Skeletal muscle satellite cell (primary cell): ENCODE results near the gene GRIA1.
A peak's percentile ranks its signal among the peaks of the same experiment; 100 is the strongest.

ENCODE experiments used
- H3K27me3 ChIP-seq: 2 replicates; pipeline ENCODE4 v1.7.0; 2013; ENCODE audit warnings: low read length; ENCODE audit not compliant: control insufficient read depth, insufficient read depth
- H3K36me3 ChIP-seq: 2 replicates; pipeline ENCODE4 v1.7.0; 2013; ENCODE audit warnings: mild to moderate bottlenecking, control low read depth, low read length; ENCODE audit not compliant: insufficient read depth
- H3K4me1 ChIP-seq: 2 replicates; pipeline ENCODE4 v1.7.0; 2013; ENCODE audit warnings: low read length; ENCODE audit not compliant: control insufficient read depth, insufficient read depth
- H3K4me2 ChIP-seq: 2 replicates; pipeline ENCODE4 v1.7.0; 2013; ENCODE audit warnings: mild to moderate bottlenecking, low read length
- H3K4me3 ChIP-seq: 2 replicates; pipeline ENCODE4 v1.7.0; 2013; ENCODE audit warnings: low read length
- H3K9ac ChIP-seq: 2 replicates; pipeline ENCODE4 v1.7.0; 2013; ENCODE audit warnings: mild to moderate bottlenecking, low read depth, low read length, moderate library complexity
- H3K9me3 ChIP-seq: replicated peaks from 2 replicates; pipeline ENCODE4 v1.7.0; 2013; ENCODE audit warnings: mild to moderate bottlenecking, control low read depth, low read length

The GRIA1 gene

DNA sequence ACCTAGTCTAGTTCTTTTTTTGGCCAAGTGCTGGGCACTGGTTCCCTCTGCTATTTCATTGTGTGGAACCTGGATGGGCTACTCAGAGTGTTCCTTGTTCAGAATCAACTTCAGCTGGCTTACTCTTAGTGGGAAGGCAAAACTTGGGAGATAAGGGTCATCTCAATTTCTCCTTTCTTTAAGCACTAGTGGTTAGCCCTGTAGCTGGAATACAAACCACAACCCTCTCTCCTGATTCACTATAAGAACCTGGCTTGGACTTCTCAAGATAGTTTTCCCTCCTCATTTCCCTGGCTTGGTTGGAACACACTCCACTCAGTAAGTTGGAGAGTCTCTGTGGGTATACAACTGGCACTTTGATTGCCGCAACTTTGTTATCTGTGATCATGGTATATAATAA is 35.1 kb downstream of the GRIA1 start:
- Histone ChIP-seq H3K4me1 (peaks cover 45% of the 10 kb centered on the region), H3K4me3 (no peak overlapping the region), H3K4me2 (no peak overlapping the region), H3K9ac (no peak overlapping the region), H3K9me3 (no peaks in the 10 kb centered on the region), H3K36me3 (no peaks in the 10 kb centered on the region), H3K27me3 (no peaks in the 10 kb centered on the region)

DNA sequence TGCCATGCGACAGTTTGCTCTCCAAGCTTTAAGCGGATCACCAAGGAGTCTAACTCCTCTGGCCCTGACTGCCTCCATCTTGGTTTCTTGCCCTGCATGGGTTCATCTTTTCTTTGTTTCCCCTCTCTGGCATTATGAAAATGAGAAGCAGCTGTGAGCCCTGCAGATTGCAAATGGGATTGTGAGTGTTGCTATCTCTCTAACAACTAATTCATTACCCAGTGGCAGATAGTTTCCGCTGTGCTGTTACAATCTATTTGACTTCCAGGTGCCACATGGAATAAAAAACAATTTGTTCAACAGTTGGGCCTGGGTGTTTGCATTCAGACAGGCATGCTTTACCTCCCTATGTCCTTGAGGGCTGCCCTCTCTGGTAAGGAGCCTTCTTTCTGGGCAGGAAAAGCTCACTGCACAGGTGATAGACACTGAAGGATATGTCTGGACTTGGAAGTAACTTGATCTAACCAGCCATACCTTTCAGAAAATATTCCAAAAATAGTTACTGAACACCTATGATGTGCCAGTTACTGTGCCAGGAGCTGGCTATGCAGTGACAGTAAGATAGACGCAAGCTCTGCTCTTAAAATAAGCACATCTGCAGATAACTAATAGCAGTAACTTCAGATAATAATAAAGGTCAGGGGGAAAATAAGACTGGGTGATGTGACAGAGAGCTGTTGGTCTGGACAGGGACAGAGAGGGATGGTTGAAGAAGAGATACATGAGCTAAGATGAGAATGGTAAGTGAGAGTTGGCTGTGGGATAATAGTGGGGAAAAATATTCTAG is 40.1 kb downstream of the GRIA1 start:
- Histone ChIP-seq H3K4me2 (no peak overlapping the region), H3K9ac (no peak overlapping the region), H3K9me3 (no peaks in the 10 kb centered on the region), H3K4me3 (no peak overlapping the region), H3K4me1 (no peaks in the 10 kb centered on the region), H3K27me3 (no peaks in the 10 kb centered on the region), H3K36me3 (no peaks in the 10 kb centered on the region)

DNA sequence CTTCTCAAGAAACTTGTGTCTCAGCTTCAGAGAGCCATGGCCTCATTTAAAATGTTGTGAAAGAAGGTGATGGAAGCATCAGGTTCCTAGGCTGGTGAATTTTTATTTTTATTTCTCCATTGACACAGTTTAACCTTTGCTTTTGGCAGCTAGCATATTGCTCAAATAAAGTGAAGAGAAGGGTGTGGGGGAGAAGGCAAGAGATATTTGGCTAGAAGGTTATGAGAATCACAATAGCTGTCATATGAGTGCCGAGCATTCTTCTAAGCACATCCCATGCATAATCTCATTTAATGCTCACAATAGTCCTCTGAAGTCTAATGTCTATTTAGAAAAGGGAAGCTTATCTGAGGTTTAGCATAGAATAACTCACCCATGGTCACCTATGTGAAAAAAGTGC is 43.1 kb downstream of the GRIA1 start:
- H3K4me2 ChIP-seq: no peak overlapping the region
- H3K4me3 ChIP-seq: no peak overlapping the region
- no peaks in the 10 kb centered on the region for H3K36me3 ChIP-seq
- H3K27me3 ChIP-seq: no peaks in the 10 kb centered on the region
- no peaks in the 10 kb centered on the region for H3K9me3 ChIP-seq
- H3K9ac ChIP-seq: no peak overlapping the region
- H3K4me1 ChIP-seq: no peaks in the 10 kb centered on the region

DNA sequence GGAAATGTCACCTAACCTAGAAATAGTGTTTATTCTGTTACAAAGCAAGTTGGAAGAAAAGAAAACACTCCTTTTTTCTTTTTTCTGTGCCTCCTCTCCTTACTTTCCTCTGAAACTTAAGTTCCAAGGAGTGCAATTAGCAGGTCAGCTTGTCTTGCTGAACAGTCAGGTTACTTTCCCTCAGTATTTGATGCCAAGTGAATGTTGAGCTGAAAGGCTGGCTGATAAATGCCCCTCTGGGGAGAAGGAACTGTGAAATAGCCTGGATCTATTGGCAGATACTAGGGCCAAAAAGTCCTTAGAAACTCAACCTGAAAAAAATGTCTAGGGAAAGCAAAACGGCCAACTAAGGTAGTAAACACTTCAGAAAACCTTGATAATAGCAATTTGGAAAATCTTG is 43.6 kb downstream of the GRIA1 start:
- no peaks in the 10 kb centered on the region for H3K27me3 ChIP-seq
- no peak overlapping the region for H3K4me3 ChIP-seq
- no peak overlapping the region for H3K9ac ChIP-seq
- no peaks in the 10 kb centered on the region for H3K4me1 ChIP-seq
- H3K36me3 ChIP-seq: no peaks in the 10 kb centered on the region
- H3K9me3 ChIP-seq: no peaks in the 10 kb centered on the region
- H3K4me2 ChIP-seq: no peak overlapping the region

DNA sequence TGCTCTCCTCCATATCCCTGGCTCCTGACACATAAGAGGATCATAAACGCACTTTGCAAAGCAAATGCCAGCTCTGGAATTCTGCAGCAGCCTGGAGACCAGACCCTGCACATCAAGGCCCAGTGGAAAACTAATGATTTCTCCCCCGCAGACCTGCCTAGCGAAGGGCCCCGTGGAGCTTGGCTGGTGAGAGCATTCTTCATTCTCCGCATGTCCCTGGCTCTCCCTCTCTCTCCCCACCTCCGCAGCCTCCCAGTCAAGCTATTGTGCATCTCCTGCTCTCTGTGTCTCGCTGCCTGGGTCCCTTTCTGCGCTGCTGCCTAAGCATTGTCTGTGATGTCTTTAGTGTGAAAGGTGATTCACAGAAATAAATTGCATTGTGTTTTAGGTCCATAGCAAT is 46.7 kb downstream of the GRIA1 start:
- H3K4me1 ChIP-seq: peaks cover 4% of the 10 kb centered on the region
- no peaks in the 10 kb centered on the region for H3K27me3 ChIP-seq
- H3K9me3 ChIP-seq: no peaks in the 10 kb centered on the region
- H3K9ac ChIP-seq: no peak overlapping the region
- no peak overlapping the region for H3K4me3 ChIP-seq
- no peak overlapping the region for H3K4me2 ChIP-seq
- H3K36me3 ChIP-seq: no peaks in the 10 kb centered on the region

DNA sequence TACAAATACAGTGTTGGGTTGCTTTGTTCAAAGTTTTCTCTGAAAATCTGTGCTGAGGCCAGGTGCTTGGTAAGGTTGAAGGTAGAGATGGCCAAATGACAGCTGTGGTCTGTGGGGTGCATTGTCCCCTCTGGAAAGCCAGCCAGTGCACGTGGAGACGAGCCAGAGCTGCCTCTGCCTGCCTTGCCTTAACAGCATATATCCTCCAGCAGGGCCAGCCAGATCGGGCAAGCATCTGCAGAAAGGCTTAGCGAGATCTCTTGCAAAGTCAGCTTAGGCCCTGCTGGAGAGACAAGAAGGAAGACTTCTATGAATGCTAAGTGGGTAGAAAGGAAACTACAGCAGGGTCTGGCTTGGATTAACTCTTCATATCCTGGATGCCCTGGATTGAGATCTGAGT is 49.5 kb downstream of the GRIA1 start:
- Histone ChIP-seq H3K9ac (no peak overlapping the region), H3K4me2 (no peak overlapping the region), H3K9me3 (no peaks in the 10 kb centered on the region), H3K4me3 (no peak overlapping the region), H3K36me3 (no peaks in the 10 kb centered on the region), H3K4me1 (peaks cover 22% of the 10 kb centered on the region), H3K27me3 (no peaks in the 10 kb centered on the region)

DNA sequence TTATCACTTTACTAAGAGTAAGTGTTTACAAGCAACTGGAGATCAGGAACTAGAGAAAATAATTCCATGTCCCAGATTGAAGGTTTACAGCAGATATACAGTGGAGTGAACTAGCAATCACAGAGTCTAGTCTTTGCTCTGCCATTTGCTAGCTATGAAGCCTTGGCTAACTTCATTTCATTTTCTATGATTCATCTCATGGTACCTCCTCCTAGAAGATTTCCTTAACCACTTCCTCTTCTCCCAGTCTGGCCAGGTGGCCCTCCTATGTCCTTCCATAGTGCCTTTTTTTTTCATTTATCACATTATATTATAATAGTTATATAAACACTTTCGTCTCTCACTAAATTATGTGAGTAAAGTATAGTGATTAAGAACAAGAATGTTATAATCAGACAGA is 52.1 kb downstream of the GRIA1 start:
- Histone ChIP-seq H3K4me2 (no peak overlapping the region), H3K36me3 (no peaks in the 10 kb centered on the region), H3K27me3 (no peaks in the 10 kb centered on the region), H3K4me3 (no peak overlapping the region), H3K4me1 (peaks cover 38% of the 10 kb centered on the region), H3K9ac (no peak overlapping the region), H3K9me3 (no peaks in the 10 kb centered on the region)

DNA sequence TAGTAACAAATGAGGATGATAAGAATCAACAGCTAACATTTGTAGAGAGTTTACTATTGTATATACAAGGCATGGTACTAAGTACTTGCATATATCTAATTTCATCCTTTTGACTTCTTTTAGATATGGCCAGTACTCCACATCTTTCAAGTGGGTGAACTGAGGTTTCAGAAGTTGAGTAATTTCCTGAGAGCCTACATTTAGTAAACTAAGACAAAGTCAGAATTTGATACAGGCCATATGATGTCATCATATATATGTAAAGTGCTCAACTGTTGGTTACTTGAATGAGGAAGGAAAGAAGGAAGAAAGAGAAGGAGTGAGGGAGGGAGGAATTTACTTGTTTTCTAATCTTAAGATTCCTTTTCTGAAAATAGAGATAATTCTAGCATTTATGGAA is 52.8 kb downstream of the GRIA1 start:
- Histone ChIP-seq H3K4me2 (no peak overlapping the region), H3K9ac (no peak overlapping the region), H3K9me3 (no peaks in the 10 kb centered on the region), H3K4me3 (no peak overlapping the region), H3K27me3 (no peaks in the 10 kb centered on the region), H3K36me3 (no peaks in the 10 kb centered on the region), H3K4me1 (peaks cover 38% of the 10 kb centered on the region)

DNA sequence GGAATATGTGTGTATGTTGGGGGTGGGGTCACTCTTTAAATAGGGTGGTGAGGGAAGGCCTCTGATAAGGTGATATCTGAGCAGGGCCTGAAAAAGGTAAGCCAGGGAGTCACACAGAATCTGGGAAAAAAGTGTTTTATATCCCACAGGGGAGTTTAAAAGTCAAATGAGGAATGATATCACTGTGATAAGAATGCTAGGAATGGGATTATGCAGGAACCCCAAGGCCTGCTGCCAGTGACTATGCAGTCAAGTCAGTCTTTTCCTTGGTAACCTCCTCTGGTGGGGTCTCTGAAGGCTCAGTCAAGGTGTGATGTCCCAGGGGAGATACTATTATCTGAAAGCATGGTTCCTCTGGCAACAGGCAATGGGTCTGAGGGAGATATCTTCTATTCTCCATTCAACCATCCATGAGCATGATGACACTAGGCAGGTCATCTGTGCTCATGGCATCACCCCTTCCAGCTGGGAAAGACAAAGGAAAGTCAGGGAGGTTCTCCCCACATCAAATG is 53.5 kb downstream of the GRIA1 start:
- Histone ChIP-seq H3K27me3 (no peaks in the 10 kb centered on the region), H3K4me2 (no peak overlapping the region), H3K36me3 (no peaks in the 10 kb centered on the region), H3K9ac (no peak overlapping the region), H3K4me3 (no peak overlapping the region), H3K4me1 (peaks cover 38% of the 10 kb centered on the region), H3K9me3 (no peaks in the 10 kb centered on the region)

DNA sequence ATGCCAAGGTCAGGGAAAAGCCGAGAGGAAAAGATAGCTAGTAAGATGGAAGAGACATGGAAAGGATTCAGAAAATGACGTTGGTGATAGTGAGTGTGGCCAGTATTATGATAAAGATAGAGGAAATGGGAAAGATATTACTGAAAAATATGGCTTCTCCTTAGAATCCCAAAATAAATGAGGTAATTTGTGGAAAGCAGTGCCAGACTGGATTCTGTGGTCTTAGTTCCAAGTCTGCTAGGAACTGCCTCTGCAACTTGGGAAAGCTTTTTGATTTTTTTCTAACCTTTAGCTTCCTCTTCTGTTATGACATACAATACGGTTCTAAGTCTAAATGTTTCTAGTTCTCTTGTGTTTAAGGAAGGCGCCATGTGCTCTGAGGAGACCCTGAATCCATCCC is 54.2 kb downstream of the GRIA1 start:
- Histone ChIP-seq H3K9me3 (no peaks in the 10 kb centered on the region), H3K4me1 (peaks cover 38% of the 10 kb centered on the region), H3K27me3 (no peaks in the 10 kb centered on the region), H3K36me3 (no peaks in the 10 kb centered on the region), H3K4me2 (no peak overlapping the region), H3K9ac (no peak overlapping the region), H3K4me3 (no peak overlapping the region)

DNA sequence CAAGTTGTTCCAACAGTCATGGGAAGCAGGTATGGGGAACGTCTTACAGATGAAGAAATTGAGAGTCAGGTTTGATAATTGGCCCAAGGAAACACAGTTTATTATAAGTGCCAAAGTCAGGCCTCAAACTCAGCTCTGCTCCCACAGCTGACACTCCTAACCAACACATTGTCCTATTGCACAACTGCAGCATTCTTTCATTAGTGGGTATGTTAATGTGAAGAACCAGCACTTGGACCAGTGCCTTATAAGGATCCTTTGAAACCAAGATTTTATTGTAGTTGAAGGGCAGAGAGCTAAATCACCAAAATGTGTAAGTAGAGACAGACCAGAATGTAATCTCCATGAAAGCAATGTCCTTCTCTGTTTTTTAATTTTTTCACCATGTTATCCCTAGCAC is 56.1 kb downstream of the GRIA1 start:
- Histone ChIP-seq H3K4me3 (no peak overlapping the region), H3K36me3 (no peaks in the 10 kb centered on the region), H3K9ac (no peak overlapping the region), H3K9me3 (no peaks in the 10 kb centered on the region), H3K4me2 (no peak overlapping the region), H3K4me1 (peaks cover 52% of the 10 kb centered on the region), H3K27me3 (no peaks in the 10 kb centered on the region)

DNA sequence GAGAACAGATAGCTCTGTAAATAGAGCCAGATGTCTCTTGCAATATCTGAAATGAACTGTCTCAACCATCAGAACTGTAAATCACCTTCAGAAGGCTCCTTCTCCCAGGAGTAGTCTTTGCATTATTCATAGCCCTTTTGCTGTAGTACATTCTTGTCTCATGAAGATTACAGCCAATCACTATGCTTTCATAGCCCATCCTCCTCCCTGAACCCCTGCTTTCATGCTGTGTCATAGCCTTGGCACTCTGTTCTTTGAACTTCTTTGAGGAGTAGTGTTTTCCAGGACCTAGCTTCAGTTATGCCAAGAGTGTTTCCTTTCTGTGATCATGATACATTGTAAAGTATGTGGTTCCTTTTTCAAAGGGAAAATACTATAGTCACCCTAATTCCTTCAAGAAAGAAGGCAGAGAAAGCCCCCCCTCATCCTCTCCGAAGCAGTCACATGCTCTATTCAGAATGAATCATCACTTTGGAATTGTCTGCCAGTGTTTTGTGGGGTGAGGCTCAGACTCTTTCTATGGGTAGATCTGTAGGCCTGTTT is 61.1 kb downstream of the GRIA1 start:
- Histone ChIP-seq H3K4me3 (peak overlapping the region; percentile 16), H3K36me3 (no peaks in the 10 kb centered on the region), H3K4me1 (peaks cover 60% of the 10 kb centered on the region), H3K4me2 (peak overlapping the region; percentile 48), H3K9ac (peak overlapping the region; percentile 68), H3K9me3 (no peaks in the 10 kb centered on the region), H3K27me3 (no peaks in the 10 kb centered on the region)
